SK-N-SH (cell line): ENCODE measurements around the gene TEPSIN. TPM values are rescaled to one million over a fixed set of nuclear protein-coding genes. Genes with fewer than 3 reads are reported as not detected.

Experiments
- CTCF ChIA-PET: fragments of 300-600, 350-600 bp; formaldehyde crosslinking; extraction: SDS; loops from one replicate; lab custom pipeline; 2021; lab: Yijun Ruan, JAX
- POLR2A ChIA-PET: fragments of 350-600 bp; sonication (Branson Sonifier 250); formaldehyde crosslinking; extraction: SDS; loops from one replicate; lab custom pipeline; 2020; ENCODE audit warnings: antibody characterized with exemption, inconsistent platforms; lab: Yijun Ruan, JAX
- DNase-seq: peaks from one replicate; pipeline ENCODE4 v3.0.0; 2012
- H2AFZ ChIP-seq: fragments of 200-600 bp; sonication (generic); 2 replicates; pipeline ENCODE4 v1.8.1; 2016; ENCODE audit warnings: antibody characterized with exemption, mild to moderate bottlenecking, low read depth
- H3F3A ChIP-seq: fragments of 200-600 bp; sonication (generic); replicated peaks from 2 replicates; pipeline ENCODE3; 2016; ENCODE audit warnings: antibody characterized with exemption, mild to moderate bottlenecking; ENCODE audit not compliant: insufficient read depth
- H3K27ac ChIP-seq, 2 experiments: fragments of 200-500 bp in 1 of 2; fragments of 200-600 bp in 1 of 2; sonication (Bioruptor generic) in 1 of 2; sonication (generic), shearing (Covaris generic) in 1 of 2; 2 replicates each; pipeline versions ENCODE4 v1.5.1 to v1.6.1; 2014 to 2016; ENCODE audit warnings: low read depth in 2 of 2, inconsistent platforms in 1 of 2, low read length in 1 of 2, mild to moderate bottlenecking in 1 of 2, mixed read lengths in 1 of 2
- H3K27me3 ChIP-seq: fragments of 200-600 bp; sonication (generic), shearing (Covaris generic); 2 replicates; pipeline ENCODE4 v1.6.1; 2016; ENCODE audit warnings: mixed run types; ENCODE audit not compliant: insufficient read depth
- H3K36me3 ChIP-seq, 2 experiments: fragments of 200-500 bp in 1 of 2; fragments of 200-600 bp in 1 of 2; sonication (Bioruptor generic) in 1 of 2; sonication (generic) in 1 of 2; replicated peaks in 1 of 2; 2 replicates each; pipeline versions ENCODE3 to v1.5.1; 2014 to 2016; ENCODE audit warnings: low read length in 1 of 2, mild to moderate bottlenecking in 1 of 2; ENCODE audit not compliant: insufficient read depth in 2 of 2, control insufficient read depth in 1 of 2
- H3K4me1 ChIP-seq, 2 experiments: fragments of 200-500 bp in 1 of 2; fragments of 200-600 bp in 1 of 2; sonication (Bioruptor generic) in 1 of 2; sonication (generic), shearing (Covaris generic) in 1 of 2; 2 replicates each; pipeline versions ENCODE4 v1.5.1 to v1.6.1; 2014 to 2016; ENCODE audit warnings: low read depth in 1 of 2, low read length in 1 of 2, mixed run types in 1 of 2; ENCODE audit not compliant: insufficient read depth in 2 of 2, control insufficient read depth in 1 of 2
- H3K4me2 ChIP-seq: fragments of 200-600 bp; sonication (generic), shearing (Covaris generic); 2 replicates; pipeline ENCODE4 v1.6.1; 2017; ENCODE audit warnings: mixed run types
- H3K4me3 ChIP-seq, 2 experiments: fragments of 200-500 bp in 1 of 2; fragments of 200-600 bp in 1 of 2; sonication (Bioruptor generic) in 1 of 2; sonication (generic), shearing (Covaris generic) in 1 of 2; 2 replicates each; pipeline versions ENCODE4 v1.5.1 to v1.8.1; 2014 to 2016; ENCODE audit warnings: low read depth in 2 of 2, inconsistent platforms in 1 of 2, low read length in 1 of 2, mild to moderate bottlenecking in 1 of 2, mixed read lengths in 1 of 2, moderate library complexity in 1 of 2
- H3K79me2 ChIP-seq: fragments of 200-600 bp; sonication (generic); 2 replicates; pipeline ENCODE4 v1.8.1; 2017; ENCODE audit warnings: mild to moderate bottlenecking; ENCODE audit not compliant: insufficient read depth
- H3K9ac ChIP-seq: fragments of 200-600 bp; sonication (generic); 2 replicates; pipeline ENCODE4 v1.6.1; 2017; ENCODE audit warnings: mixed run types
- H3K9me2 ChIP-seq: fragments of 200-600 bp; sonication (generic); 2 replicates; pipeline ENCODE4 v1.6.1; 2017; ENCODE audit warnings: mixed run types
- H3K9me3 ChIP-seq: fragments of 200-600 bp; sonication (generic); 2 replicates; pipeline ENCODE4 v1.6.1; 2017; ENCODE audit warnings: mixed run types, mild to moderate bottlenecking, moderate library complexity
- H4K20me1 ChIP-seq: fragments of 200-600 bp; sonication (generic); 2 replicates; pipeline ENCODE4 v1.6.1; 2017; ENCODE audit warnings: mild to moderate bottlenecking, mixed run types; ENCODE audit not compliant: insufficient read depth
- EZH2phosphoT487 ChIP-seq: fragments of 200-600 bp; sonication (generic); IDR thresholded peaks from 2 replicates; pipeline ENCODE4 v1.6.1; 2017; ENCODE audit warnings: low read depth, mixed run types, mild to moderate bottlenecking, antibody characterized with exemption, moderate library complexity, borderline replicate concordance
- FOSL2 ChIP-seq: IDR thresholded peaks from 2 replicates; pipeline ENCODE4 v1.4.0; 2012; ENCODE audit warnings: low read depth, mild to moderate bottlenecking, moderate library complexity, borderline replicate concordance
- GATA2 ChIP-seq: sonication (generic); formaldehyde crosslinking; IDR thresholded peaks from 2 replicates; pipeline ENCODE4 v1.5.0; 2020; ENCODE audit warnings: mild to moderate bottlenecking, missing genetic modification reagents
- MEF2A ChIP-seq: IDR thresholded peaks from 2 replicates; pipeline ENCODE4 v1.4.0; 2012; ENCODE audit warnings: low read depth, borderline replicate concordance
- NFIC ChIP-seq: IDR thresholded peaks from 2 replicates; pipeline ENCODE4 v1.4.0; 2012; ENCODE audit warnings: borderline replicate concordance
- NRF1 ChIP-seq: IDR thresholded peaks from 2 replicates; pipeline ENCODE4 v1.6.1; 2012; ENCODE audit warnings: low read depth, mild to moderate bottlenecking, low read length
- POLR2AphosphoS5 ChIP-seq: IDR thresholded peaks from 2 replicates; pipeline ENCODE4 v1.6.1; 2012; ENCODE audit warnings: low read depth, low read length
- RCOR1 ChIP-seq: fragments of 150-350 bp; IDR thresholded peaks from 2 replicates; pipeline ENCODE4 v1.6.1; 2017; ENCODE audit warnings: antibody characterized with exemption, low read length
- TAF1 ChIP-seq: IDR thresholded peaks from 2 replicates; pipeline ENCODE4 v1.6.1; 2012; ENCODE audit warnings: low read depth, mild to moderate bottlenecking, low read length, moderate library complexity, borderline replicate concordance
- TCF12 ChIP-seq: IDR thresholded peaks from 2 replicates; pipeline ENCODE4 v1.4.0; 2012
- WGBS: methylation state at CpG from one replicate; pipeline ENCODE4 v1.1.6; 2017; ENCODE audit warnings: low lambda C conversion rate; 5-methylcytosine and 5-hydroxymethylcytosine counted together
- polyA plus RNA-seq, 3 experiments: library from polyadenylated mRNA; depleted of rRNA; stranded (reverse); fragments of >200 nt; gene quantifications; 2 replicates each; pipeline ENCODE4 v1.2.3, GENCODE V29; 2012
- TF ChIP-seq, protein P1 (sequence below): IDR thresholded peaks from 2 replicates; pipeline ENCODE4 v1.4.0; 2012; ENCODE audit warnings: low read depth
- TF ChIP-seq, protein P2 (sequence below): IDR thresholded peaks from 2 replicates; pipeline ENCODE4; 2012
- TF ChIP-seq, protein P3 (sequence below): IDR thresholded peaks from 2 replicates; pipeline ENCODE4 v1.4.0; 2012; ENCODE audit warnings: low read depth, borderline replicate concordance
- TF ChIP-seq, protein P4 (sequence below): IDR thresholded peaks from 2 replicates; pipeline ENCODE4 v1.6.1; 2012; ENCODE audit warnings: mild to moderate bottlenecking, low read depth, low read length, moderate library complexity

TEPSIN gene
- polyA plus RNA-seq, 1 of the 3 experiments (the other 2 are of a cell fraction) = 35.3 TPM

DNA sequence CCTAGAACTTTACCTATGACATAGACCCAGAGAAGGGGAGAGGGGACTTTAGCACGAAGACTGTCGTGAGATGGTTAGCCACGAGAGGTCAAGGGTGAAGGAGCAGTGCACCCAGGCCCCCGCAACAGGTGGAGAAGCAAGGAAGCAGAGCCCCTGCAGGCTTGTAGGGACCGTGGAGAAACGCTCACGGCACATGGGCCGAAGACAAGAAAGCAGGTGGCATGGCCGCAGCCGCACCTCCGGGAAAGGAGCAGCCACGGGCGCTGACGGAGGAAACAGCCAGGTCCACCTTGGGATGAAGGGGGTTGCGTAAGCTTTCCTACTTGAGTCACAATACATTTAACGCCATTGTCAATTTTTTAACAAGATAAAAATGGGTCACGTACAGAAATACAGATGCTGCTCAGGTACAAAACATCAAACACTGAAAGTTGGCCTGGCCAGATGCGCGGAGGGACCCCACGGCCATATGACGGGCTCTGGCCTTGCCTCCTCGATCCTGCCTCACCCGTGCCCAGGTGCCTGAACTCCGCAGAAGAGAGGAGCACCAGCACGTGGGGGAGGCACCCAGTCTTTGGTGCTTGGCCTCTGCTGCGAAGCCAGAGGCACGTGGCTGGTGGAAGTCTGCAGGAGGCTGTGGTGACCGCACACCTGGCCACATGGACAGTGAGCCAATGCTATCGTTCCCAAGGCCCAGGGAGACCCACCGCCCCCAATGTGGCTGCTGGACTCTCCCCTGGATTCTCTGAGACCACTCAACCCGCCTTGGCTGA is 35.0 kb upstream of the TEPSIN start:
- no peak overlapping the region for H2AFZ ChIP-seq
- H3K27me3 ChIP-seq = no peaks in the 10 kb centered on the region
- H3K9ac ChIP-seq = no peak overlapping the region
- POLR2A ChIA-PET = no interaction called here
- peaks cover 3% of the 10 kb centered on the region for H3F3A ChIP-seq
- no peak overlapping the region for H3K4me3 ChIP-seq
- no peak overlapping the region for H3K27ac ChIP-seq
- TF ChIP-seq TAF1 (no peak), EZH2phosphoT487 (no peak)
- TF ChIP-seq, all 33 proteins: peak for 0
- Histone ChIP-seq H4K20me1 (peaks cover 9% of the 10 kb centered on the region; the same call in 1 of the 2 replicates), H3K9me2 (no peaks in the 10 kb centered on the region), H3K4me2 (no peak overlapping the region), H3K9me3 (no peaks in the 10 kb centered on the region), H3K36me3 (peaks cover 40 to 67% of the 10 kb centered on the region in 2 experiments), H3K4me1 (peaks cover 0 to 21% of the 10 kb centered on the region in 2 experiments; a peak in 1 of 4 replicates), H3K79me2 (no peaks in the 10 kb centered on the region)
- WGBS = 96% methylated on average over 30 of the region's 31 CpGs
- no peak for DNase-seq
- CTCF ChIA-PET = interaction anchor here (1.1 to 1.8 kb wide), 3 partner anchors 15 to 166 kb away, joined by 3 to 8 read pairs (median 5); no protein-coding TSS in a partner anchor

DNA sequence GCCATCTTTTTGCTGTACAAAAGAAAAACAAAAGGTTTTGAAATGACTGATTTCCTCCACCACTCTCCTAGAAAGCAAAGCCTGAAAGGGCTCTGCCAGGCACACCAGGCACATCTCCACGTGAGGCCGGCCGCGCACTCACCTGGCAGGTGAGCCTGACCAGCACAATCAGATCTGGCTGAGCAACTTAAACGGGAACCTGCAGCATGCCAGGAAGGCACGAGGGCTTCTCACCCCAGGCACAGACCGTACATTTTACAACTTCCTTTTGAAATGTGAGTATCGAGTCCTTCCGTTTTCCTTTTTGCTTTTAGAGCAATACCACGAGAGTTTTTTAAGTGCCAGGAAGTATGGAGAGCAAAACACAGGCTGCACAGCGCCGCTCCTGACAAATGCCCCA is 33.8 kb upstream of the TEPSIN start:
- ChIA-PET CTCF (interaction anchor here (1.6 kb wide), 1 partner anchor 14 kb away, joined by 7 read pairs; no protein-coding TSS in a partner anchor), POLR2A (no interaction called here)
- Histone ChIP-seq H3K79me2 (no peaks in the 10 kb centered on the region), H3K27ac (no peak overlapping the region), H3K9ac (no peak overlapping the region), H3K36me3 (peaks cover 49 to 67% of the 10 kb centered on the region in 2 experiments), H3K9me3 (no peaks in the 10 kb centered on the region), H3K27me3 (no peaks in the 10 kb centered on the region), H3F3A (peaks cover 9% of the 10 kb centered on the region), H3K9me2 (no peaks in the 10 kb centered on the region)
- no peak for DNase-seq
- 96% methylated on average over 12 of the region's 12 CpGs for WGBS
- TF ChIP-seq MEF2A = no peak
- no peak for TF ChIP-seq NFIC
- no peak for TF ChIP-seq POLR2AphosphoS5
- TF ChIP-seq, protein P1, sequence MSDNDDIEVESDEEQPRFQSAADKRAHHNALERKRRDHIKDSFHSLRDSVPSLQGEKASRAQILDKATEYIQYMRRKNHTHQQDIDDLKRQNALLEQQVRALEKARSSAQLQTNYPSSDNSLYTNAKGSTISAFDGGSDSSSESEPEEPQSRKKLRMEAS = no peak
- TF ChIP-seq TCF12 = no peak
- TF ChIP-seq GATA2 (CRISPR knock-in tag) = no peak
- TF ChIP-seq, protein P2, sequence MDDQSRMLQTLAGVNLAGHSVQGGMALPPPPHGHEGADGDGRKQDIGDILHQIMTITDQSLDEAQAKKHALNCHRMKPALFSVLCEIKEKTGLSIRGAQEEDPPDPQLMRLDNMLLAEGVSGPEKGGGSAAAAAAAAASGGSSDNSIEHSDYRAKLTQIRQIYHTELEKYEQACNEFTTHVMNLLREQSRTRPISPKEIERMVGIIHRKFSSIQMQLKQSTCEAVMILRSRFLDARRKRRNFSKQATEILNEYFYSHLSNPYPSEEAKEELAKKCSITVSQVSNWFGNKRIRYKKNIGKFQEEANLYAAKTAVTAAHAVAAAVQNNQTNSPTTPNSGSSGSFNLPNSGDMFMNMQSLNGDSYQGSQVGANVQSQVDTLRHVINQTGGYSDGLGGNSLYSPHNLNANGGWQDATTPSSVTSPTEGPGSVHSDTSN = no peak
- TF ChIP-seq, protein P3, sequence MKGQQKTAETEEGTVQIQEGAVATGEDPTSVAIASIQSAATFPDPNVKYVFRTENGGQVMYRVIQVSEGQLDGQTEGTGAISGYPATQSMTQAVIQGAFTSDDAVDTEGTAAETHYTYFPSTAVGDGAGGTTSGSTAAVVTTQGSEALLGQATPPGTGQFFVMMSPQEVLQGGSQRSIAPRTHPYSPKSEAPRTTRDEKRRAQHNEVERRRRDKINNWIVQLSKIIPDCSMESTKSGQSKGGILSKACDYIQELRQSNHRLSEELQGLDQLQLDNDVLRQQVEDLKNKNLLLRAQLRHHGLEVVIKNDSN = no peak
- TF ChIP-seq NRF1 = no peak
- TF ChIP-seq, protein P4, sequence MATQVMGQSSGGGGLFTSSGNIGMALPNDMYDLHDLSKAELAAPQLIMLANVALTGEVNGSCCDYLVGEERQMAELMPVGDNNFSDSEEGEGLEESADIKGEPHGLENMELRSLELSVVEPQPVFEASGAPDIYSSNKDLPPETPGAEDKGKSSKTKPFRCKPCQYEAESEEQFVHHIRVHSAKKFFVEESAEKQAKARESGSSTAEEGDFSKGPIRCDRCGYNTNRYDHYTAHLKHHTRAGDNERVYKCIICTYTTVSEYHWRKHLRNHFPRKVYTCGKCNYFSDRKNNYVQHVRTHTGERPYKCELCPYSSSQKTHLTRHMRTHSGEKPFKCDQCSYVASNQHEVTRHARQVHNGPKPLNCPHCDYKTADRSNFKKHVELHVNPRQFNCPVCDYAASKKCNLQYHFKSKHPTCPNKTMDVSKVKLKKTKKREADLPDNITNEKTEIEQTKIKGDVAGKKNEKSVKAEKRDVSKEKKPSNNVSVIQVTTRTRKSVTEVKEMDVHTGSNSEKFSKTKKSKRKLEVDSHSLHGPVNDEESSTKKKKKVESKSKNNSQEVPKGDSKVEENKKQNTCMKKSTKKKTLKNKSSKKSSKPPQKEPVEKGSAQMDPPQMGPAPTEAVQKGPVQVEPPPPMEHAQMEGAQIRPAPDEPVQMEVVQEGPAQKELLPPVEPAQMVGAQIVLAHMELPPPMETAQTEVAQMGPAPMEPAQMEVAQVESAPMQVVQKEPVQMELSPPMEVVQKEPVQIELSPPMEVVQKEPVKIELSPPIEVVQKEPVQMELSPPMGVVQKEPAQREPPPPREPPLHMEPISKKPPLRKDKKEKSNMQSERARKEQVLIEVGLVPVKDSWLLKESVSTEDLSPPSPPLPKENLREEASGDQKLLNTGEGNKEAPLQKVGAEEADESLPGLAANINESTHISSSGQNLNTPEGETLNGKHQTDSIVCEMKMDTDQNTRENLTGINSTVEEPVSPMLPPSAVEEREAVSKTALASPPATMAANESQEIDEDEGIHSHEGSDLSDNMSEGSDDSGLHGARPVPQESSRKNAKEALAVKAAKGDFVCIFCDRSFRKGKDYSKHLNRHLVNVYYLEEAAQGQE = no peak
- no peak for TF ChIP-seq RCOR1
- TF ChIP-seq FOSL2 = no peak
- TF ChIP-seq, all 33 proteins: peak for 0
- no peak overlapping the region for H2AFZ ChIP-seq
- H3K4me2 ChIP-seq = no peak overlapping the region
- no peak overlapping the region for H3K4me3 ChIP-seq
- H3K4me1 ChIP-seq = peaks cover 0 to 9% of the 10 kb centered on the region in 2 experiments; a peak in 1 of 4 replicates
- no peaks in the 10 kb centered on the region for H4K20me1 ChIP-seq
